ENCODE measurements around the gene C6orf132.
A peak's percentile ranks its signal among the peaks of the same experiment; 100 is the strongest.

The C6orf132 gene

DNA sequence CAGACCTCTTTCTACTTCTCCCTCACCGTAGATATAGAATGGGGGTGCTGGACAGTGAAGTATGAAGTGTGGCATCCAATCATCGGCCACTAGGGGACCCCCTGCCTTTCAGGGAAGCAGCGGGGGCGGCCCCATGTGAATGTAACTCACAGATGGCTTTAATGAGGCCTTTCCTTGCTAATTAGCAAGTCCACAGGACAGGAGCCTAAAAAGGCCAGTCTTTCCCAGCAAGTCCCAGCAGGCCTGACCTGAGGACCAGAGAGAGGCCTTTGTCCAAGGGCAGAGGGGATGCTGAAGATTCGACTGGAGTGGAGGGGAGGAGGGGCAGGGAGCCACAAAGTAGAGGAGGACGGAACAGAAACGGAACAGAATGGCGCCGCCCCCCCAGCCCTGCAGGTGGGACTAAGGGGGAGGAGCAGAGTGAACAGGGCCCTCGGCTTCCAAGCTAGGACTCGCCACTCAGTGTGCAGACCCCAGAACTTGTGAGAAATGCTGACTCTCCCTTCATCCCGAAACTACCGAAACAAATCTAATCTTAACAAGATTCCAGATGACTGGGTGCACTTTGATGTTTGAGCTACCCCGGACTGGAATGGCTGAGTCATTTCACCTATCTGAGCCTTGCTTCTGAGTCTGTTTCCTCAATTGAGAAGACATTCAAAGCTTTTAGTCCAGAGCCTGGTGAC, 5.8 kb downstream of the C6orf132 start:
- DNase-seq = no peak

GRCh38 chr6:42135722-42136121, 6.7 kb downstream of the C6orf132 start:
- DNase-seq = no peak

- DNase-seq = no peak
These were observed 7.3 kb downstream of the C6orf132 start for GRCh38 chr6:42135161-42135560.

DNA sequence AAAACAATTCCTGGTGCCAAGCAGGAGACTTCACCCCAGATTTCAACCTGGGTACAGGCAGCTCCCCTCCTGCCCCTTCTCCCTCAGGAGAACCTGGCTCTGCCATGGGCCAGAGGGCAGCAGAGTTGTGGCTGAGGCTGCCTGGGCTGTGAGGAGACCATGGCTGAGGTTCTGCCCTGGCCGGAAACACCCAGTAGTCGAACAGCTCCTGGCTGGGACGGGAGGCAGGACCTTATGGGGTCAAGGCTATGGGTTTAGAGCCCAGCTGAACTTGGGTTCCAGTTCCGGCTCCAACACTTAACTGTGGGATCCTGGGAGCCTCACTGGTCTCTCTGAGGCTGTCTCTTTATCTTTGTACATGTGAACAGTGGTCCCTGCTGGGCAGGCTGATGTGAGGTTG, 8.5 kb downstream of the C6orf132 start:
- DNase-seq = no peak

DNA sequence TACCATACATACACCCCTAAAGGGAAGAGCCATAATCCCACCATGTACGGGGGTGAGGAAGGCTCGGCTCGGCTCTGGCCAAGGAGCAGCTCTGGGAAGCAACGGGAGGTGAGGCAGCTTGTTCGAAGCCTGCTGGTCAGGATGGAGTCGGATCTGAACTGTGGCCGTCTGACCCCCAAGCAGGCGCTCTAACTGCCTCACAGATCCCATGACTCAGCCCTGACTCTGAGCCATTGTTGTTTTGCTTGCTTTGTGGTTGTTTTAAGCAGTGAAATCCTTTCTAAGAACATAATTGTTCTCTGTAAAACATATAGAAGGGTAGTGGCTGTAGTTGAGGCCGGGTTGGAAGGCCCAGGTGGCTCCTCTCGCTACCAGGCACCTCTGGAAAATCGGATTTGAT, 10.9 kb downstream of the C6orf132 start:
- no peak for DNase-seq

DNA sequence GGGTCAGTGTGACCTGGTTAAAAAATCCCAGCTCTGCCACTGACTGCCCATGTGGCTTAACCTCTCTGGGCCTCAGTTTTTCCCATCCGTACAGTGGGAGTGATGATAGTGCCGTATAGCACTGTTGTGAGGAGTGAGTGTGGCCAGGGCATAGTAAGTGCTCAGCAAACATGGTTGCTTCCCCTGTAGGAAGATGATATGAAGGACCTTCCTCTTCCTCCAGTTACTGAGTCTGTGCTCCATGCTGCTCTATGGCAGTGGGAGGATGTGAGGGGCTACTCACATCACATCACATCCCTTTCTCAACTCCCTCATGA, 13.1 kb downstream of the C6orf132 start:
- no peak for DNase-seq

- DNase-seq = no peak
These were observed 13.7 kb downstream of the C6orf132 start for GRCh38 chr6:42128460-42129359.

GRCh38 chr6:42125663-42126062, 16.8 kb downstream of the C6orf132 start:
- DNase-seq = no peak

DNA sequence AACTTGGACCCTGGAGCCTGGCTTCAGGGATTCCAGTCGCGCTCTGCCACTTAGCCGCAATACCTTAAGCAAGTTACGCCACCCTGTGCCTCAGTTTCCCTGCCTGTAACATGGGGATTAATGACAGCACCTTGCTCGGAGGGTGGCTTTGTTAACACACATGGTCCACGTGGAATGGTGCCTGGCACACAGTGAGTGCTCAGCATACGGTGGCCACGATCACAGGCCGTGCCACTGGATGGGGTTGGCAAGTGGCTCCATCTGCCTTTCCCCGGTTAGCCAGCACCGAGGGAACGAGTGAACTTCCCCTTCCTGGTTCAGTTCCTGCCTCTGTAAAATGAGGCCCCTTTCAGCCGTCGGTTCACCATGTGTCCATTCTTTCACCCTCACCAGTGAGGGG, 17.2 kb downstream of the C6orf132 start:
- DNase-seq = no peak

DNA sequence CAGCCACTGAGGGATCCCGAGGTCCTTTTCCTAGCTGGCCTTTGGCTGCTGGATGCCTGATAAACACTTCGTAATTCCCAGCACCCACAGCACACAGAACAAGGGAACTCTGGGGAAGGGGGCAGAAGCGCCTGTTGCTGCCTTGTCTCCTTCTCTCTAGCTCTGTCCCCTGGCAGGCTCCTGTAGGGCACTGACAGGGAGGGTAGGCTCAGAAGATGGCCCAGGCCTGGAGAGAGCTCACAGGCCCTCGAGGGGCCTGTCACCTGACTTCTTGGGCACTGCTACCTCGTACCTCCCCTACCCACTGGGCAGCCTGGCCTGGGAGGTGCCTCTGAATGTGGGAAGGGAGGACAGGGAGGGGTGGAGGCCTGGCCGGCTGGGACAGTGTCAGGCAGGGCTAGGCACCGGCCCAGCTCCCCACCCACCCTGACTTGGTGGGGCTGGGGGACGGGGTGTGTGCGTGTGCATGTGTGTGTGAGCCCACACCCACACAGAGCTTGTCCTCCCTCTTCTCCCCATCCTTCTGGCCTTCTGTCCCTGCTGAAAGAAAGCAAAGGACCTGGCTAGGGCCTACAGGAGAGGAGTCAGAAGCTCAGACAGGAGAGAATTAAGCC, 18.1 kb downstream of the C6orf132 start:
- DNase-seq = no peak

GRCh38 chr6:42123379-42124103, 18.9 kb downstream of the C6orf132 start:
- no peak for DNase-seq

DNA sequence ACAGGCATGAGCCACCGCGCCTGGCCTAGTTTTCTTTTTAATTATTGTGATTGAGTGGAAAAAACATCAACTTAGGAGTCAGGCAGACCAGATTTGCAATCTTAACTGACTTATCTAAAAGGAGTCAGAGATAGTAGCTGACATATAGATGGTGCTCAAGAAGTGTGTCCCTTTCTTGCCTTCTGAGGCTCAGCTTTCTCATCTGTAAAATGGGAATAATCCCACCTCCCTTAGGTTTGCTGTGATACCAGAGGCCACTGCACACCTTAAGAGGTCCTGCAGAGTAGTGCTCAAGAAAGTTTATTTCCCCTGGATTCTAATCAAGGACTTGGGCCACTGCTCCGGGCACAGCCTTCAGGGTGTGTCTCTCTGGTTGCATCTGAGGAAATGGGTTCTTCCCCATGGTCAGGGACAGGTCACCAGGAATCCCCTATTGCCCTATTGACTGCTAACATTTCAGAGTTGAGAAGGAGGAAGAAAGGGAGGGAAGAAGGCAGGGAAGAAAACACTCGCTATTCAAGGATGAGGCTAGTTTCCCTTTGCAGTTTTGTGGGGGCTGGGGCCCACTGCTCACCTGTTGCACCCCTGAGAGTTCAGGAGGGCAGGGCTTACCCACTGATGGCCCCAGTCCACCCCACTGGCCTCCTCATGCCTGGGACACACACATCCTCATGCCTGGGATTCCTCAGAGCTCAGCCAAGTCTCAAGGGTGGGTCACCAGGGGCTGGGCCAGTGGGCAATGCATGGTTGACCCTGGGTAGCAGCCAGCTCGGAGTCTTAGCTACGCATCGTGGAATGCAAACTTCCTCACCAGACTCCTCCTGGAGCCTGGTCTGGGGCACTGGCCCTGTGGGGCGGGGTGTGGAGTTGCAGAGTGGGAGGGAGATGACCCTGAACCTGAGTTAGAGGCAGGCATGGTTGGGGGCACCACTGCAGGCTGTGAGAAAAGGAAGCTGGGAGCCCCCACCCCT, 21.2 kb downstream of the C6orf132 start:
- no peak for DNase-seq

DNA sequence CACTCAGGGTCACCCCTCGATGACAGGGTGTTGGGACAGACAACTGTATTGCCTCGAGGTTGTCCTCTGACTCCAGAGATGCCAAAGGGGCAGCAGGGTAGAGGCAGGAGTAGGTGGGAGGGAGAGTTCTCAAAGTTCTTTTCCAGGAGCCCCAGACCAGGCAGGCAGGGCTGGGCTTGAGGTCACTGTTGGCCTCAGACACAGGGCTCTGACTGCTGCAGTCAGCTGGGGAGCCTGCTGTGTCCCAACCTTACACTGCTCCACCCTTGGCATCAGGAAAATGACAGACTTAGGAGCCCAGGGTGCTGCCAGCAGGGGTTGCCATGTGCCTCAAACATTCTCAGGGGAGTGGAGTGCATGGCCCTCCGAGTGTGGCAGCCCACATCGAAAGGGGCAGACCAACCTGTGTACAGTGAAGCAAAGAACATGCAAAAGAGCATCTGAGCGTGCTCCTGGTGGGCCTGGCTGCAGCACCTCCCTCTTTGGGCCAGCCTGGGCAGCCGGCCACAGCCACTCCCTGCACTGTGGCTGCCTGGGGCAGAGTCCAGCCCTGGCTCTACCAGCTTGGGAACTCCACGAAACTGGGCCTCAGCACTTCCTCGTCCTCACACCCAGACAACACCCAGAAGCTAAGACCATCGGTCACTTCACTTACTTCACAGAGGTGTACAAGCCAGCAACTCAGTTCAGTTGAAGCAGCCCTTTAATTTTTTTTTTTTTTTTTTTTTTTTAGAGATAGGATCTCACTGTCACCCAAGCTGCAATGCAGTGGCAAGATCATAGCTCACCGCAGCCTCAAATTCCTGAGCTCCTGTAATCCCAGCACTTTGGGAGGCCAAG, 24.0 kb downstream of the C6orf132 start:
- DNase-seq = peak in 21 of 51 donors; percentile 0 to 40 (median 13)

DNA sequence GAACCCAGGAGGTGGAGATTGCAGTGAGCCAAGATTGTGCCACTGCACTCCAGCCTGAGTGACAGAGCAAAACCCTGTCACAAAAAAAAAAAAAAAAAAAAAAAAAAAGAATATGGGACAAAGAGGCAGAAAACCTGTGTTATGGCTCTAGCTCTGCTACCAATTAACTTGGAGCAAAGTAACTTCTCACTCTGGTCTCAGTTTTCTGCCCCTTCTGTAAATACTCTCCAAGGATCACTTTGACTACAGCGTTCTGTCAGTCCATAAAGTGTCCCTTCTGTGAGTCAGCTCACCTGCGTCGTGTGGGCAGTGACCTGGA, 24.6 kb downstream of the C6orf132 start:
- DNase-seq = no peak

- DNase-seq = no peak
These were observed 28.3 kb downstream of the C6orf132 start for GRCh38 chr6:42113936-42114636.

DNA sequence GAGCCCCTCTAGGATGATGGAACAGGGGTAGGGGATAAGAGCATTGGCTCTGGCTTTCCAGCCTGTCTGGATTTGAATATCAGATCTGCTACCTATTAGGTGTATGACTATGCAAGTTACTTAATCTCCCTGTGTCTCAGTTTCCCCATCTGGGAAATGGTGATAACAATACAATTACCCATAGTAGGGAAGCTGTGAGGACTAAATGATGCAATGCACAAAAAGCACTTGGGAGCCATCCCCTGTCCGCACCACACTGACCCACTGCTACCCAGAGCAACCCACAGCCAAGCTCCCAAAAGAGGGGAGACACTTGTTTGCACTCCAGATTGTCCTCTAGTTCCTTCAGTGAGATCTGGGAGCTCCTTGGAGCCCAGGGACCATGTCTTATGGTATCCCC, 30.1 kb downstream of the C6orf132 start:
- DNase-seq = no peak

DNA sequence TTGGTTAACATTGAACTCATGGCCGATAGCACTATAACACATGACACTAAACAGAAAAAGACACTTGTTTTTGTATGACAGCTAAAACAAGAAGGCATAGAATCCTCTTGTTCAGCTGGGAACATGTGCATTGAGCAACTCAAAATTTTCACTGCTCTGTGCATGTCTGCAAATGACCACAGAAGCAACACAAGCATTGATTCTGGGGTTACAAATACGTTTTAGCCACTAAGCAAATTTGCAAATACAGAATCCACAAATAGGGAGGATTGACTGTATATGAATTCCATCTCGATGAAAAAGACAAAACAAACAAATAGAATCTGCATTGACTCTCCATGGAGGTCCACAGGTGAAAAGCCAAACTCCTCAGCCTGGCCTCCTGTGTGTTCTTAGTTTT, 31.7 kb downstream of the C6orf132 start:
- no peak for DNase-seq

DNA sequence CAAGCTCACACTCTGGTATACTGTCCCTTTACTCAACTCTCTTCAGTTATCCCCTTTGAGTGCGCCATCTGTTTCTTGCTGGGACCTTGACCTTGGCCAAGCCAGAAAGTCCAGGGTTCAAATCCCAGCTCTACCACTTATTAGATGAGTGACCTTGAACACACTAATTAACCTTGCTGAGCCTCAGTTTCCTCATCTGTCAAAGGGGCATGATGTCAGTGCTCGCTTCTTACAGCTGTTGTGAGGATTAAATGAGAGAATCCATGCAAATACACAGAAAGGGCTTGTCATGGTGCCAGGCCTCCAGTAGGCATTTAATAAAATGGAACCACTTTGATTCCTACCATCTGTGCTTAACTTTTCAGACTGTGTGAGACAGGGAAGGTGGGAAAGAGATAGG, 34.3 kb downstream of the C6orf132 start:
- no peak for DNase-seq

Measured in hypothalamus (tissue), 51 donors.